Fibroblast of the aortic adventitia (primary cell): ENCODE results near the gene MYH9. TPM values are rescaled to one million over a fixed set of nuclear protein-coding genes. Genes with fewer than 3 reads are reported as not detected.

ENCODE experiments used
- DNase-seq: peaks from one replicate; pipeline ENCODE4 v3.0.0-alpha.2; 2010; ENCODE audit warnings: low read depth
- H3K4me3 ChIP-seq: 2 replicates; pipeline ENCODE4 v1.5.1; 2011; ENCODE audit warnings: low read depth, mild to moderate bottlenecking, control low read depth, low read length, moderate library complexity
- CTCF ChIP-seq: IDR thresholded peaks from 2 replicates; pipeline ENCODE4 v1.5.1; 2011; ENCODE audit warnings: mild to moderate bottlenecking, low read length, control low read depth, inconsistent platforms; ENCODE audit not compliant: insufficient read depth
- total RNA-seq: library from RNA; depleted of rRNA; stranded (reverse); fragments of >200 nt; gene quantifications from 2 replicates; pipeline ENCODE4 v1.2.3, GENCODE V29; 2012; ENCODE audit warnings: low replicate concordance

Gene MYH9
- total RNA-seq, 1 donor: 339 TPM

GRCh38 chr22:36369922-36370791 lies 17.6 kb downstream of the MYH9 start:
- peak overlapping the region; percentile 17 for H3K4me3 ChIP-seq
- DNase-seq: peak; percentile 62
- TF ChIP-seq CTCF: no peak

GRCh38 chr22:36369004-36369921 lies 18.5 kb downstream of the MYH9 start:
- H3K4me3 ChIP-seq: no peak overlapping the region
- DNase-seq: no peak
- no peak for TF ChIP-seq CTCF

DNA sequence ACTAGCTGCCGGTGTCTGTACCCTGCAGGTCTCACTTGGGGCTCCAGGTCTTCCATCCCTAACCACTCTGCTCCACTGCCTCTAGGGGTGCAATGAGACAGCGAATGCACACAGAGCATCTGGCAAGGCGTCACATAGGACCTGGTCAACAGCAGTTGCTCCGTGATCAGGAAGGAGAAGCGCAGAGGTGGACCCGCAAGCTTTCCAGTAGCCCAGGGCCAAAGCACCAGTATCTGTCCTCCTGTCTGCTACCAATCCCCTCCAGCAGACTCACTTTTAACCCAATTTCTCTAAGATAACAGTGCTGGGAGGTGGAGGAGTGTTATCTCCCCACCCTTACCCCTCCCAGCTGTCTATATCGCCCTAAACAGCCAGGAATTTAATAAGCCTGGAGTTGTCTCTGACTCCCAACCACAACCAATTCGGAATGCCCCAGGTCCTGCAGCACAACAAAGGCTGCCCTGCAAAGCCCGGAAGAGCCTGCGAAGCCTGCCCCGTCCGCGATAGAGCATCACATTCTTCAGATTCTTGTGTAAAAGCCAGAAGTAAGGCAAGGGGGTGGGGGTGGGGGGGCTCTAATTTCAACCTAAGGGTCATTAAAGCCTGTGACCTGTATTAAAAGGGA lies 19.3 kb downstream of the MYH9 start:
- DNase-seq: peak; percentile 83
- TF ChIP-seq CTCF: no peak
- peak overlapping the region; percentile 6 for H3K4me3 ChIP-seq

- no peak for TF ChIP-seq CTCF
- H3K4me3 ChIP-seq: no peak overlapping the region
These were observed 20.3 kb downstream of the MYH9 start for GRCh38 chr22:36367479-36367878.

DNA sequence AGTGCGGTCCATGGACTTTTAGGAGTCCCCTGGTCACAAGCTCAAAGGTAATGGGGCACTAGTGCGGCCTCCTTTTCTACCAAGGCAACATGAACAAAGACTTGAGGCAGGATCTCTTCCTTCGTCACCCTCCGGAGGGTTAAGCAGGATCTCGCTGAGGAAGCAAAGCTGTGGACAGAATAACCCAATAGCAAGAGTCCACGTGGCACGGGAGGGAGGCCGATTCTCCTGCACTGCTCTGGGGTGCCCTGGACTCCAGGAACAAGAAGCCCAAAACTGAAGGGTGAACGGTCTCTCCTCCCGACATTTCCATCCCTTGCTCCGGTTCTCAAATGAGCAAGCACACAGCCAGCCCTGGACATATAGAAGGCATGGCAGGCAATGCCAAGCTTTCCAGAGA lies 20.7 kb downstream of the MYH9 start:
- no peak for DNase-seq
- no peak for TF ChIP-seq CTCF
- H3K4me3 ChIP-seq: no peak overlapping the region

More at GRCh38 chr22:36367479-36367878, 20.3 kb downstream of the MYH9 start:
- no peak for DNase-seq

DNA sequence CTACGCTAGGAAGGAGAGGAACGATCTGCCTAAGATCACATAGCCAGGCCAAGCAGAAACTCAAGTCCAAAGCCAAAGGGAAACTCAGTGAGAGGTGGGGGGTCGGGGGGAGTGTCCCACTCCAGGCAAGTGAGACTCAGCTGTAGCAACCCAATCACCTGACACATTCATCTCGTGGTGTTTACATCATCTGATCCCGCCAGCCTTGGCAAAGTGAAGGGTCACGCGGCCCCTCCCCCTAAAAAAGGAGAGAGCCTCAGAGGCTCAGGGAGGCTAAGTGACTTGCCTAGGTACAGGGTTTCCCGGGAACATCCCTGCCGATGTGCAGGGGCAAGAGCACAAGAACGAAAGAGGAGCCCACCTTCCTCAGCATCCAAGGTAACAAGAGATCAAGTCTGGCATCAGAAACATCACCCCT lies 21.5 kb downstream of the MYH9 start:
- peak; percentile 44 for DNase-seq
- H3K4me3 ChIP-seq: no peak overlapping the region
- TF ChIP-seq CTCF: no peak
